Germinal center (tissue), 1 donor: Measurements from ENCODE around the gene STAB1.

ENCODE experiments used
- DNase-seq: peaks from one replicate; pipeline ENCODE4 v3.0.0; 2012; ENCODE audit warnings: mixed read lengths, low spot score

The STAB1 gene

DNA sequence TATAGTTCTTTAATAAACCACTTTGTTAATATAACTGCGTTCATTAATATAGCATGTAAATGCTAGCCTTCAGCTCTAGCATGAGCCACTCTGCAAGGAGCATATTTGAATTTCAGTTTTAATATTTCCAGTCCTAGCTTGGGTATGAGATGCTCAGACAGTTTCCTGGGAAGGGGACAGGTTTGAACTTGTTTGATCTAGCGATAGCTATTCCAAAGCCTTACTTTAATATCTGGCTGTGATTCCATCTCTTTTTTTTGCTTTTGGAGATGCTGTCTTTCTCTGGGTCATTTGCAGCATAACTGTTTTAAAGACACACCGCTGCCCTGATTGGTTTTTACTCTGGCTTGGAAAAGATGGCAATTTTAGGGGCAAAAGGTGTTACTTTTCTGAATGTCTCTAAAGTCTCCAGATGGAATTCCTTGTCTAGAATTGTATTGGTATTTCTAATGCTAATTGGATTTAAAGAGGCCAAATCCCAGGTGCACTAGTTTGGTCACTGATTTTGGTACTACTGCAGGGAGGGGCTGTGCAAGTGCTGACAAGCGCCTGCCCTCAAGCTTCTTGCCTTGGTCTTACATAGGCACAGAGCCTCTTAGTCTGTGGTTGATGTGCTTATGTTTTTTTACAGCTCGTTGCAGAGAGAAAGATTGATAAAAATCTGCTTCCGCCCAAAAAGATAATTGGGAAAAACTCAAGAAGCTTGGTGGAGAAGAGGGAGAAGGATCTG is 36.9 kb upstream of the STAB1 start:
- no peak for DNase-seq

DNA sequence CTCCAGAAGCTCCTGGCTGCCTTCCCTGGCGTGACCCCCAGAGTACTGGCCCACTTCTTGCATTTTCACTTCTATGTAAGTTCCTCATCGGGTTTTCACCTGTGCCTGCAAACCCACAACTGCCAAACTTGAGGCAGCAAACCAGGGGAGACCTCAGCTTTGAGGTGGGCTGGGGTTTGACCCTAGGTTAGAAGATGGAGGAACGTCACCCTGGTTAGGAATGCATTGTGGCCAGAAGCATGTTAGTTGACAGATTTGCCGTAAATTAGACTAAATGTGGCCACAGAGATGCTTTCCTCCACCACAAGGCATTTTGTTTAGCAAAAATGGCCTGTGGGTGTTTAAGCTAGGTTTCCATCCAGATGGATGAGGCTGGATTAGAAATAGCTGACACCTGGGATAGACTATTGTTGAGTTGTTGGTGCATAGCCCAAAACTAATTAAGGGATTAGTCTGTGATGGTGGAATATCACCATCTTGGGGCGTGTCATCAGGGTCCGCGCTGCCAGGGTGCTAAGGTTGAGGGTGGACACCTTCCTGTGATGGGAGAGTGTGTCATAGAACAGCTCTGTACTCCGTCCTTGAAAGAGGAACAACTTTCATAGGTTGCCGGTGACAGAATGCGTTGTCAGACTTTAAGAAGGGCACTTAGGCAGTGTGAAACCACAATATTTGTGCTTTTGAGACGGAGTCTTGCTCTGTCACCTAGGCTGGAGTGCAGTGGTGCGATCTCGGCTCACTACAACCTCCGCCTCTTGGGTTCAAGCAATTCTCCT is 36.2 kb upstream of the STAB1 start:
- no peak for DNase-seq

DNA sequence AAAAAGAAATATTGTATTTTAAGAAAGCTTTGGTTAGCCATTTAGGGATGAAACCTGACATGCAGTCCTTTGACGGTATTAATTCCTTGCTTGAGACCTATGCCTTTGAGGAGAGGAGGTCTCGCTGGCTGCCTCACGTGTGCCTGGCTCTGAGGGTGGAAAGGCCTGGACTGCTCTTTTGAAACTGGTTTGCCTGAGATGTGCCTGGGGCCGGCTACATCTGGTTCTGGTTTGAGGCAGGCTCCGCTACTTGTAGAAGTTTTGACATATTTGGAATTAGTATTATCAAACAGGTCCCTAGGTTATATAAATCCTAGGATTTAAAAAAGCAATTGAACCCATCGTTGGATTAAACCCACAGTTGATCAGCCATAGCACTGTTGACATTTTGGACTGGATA is 33.3 kb upstream of the STAB1 start:
- no peak for DNase-seq

DNA sequence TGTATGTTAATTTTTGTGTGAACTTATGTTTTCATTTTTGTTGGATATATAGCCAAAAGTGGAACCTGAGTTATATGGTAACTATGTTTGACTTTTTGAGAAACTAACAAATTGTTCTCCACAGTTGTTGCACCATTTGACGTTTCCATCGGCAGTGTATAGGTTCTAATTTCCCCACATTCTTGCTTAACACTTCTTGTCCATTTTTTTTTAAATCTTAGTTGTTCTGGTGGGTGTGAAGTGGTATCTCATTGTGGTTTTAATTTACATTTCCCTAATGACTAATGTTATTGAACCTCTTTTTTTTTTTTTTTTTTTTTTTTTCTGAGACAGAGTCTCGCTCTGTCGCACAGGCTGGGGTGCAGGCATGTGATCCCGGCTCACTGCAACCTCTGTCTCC is 31.7 kb upstream of the STAB1 start:
- no peak for DNase-seq

DNA sequence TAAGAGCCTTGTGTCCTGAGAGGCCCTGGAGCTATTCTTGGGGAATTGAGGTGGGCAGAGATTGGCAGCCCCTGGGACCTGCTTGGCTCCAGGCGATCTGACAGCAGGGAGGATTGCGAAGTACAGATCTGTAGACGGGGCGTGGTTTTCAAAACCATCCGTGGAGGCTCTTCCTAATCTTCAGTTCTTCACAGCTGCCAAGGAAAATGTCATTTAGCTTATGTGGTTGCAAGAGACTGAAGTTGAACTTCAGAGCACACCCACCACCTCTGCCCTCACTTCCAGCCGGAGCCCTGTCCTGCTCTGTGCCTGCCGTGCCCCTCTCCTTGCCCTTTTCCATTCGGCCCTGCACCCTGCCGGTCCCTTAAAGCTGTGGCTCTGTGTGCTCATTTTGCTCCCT is 26.8 kb upstream of the STAB1 start:
- no peak for DNase-seq

DNA sequence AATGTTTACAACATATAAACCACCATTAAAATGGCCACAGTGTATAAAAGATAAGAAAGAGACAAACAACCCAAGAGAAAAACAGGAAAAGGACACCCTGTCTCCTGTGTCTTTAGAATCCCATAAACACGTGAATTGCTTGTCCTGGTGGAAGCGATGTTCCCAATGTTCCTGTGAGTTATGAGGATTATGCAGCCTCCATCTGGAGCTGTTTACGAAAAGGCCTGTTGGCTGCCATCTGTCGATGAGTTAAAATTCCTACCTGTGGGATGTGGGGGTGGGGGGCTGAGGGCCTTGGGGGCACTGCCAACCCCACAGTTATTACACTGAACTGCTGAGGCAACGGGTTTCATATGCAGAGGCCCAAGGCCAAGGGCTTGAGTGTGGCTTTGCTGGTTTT is 26.1 kb upstream of the STAB1 start:
- no peak for DNase-seq

DNA sequence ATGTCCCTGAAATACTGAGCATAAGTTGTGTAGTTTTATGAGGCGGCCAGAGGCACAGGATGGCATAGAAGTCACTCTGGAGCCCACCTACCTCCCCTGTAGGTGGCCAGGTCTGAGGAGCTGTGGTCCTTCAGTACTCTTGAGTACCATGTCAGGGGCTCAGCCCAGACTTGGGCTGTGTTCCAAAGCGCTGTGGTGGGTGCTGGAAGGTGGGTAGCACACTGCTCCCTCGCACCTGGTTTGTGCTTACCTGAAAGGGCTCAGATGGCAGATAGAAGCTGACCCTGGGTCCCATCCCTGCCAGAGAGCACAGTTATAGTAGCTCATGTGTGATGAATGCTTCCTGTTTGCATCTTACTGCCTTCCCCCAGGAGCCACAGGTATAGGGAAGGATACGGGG is 24.2 kb upstream of the STAB1 start:
- DNase-seq: no peak

DNA sequence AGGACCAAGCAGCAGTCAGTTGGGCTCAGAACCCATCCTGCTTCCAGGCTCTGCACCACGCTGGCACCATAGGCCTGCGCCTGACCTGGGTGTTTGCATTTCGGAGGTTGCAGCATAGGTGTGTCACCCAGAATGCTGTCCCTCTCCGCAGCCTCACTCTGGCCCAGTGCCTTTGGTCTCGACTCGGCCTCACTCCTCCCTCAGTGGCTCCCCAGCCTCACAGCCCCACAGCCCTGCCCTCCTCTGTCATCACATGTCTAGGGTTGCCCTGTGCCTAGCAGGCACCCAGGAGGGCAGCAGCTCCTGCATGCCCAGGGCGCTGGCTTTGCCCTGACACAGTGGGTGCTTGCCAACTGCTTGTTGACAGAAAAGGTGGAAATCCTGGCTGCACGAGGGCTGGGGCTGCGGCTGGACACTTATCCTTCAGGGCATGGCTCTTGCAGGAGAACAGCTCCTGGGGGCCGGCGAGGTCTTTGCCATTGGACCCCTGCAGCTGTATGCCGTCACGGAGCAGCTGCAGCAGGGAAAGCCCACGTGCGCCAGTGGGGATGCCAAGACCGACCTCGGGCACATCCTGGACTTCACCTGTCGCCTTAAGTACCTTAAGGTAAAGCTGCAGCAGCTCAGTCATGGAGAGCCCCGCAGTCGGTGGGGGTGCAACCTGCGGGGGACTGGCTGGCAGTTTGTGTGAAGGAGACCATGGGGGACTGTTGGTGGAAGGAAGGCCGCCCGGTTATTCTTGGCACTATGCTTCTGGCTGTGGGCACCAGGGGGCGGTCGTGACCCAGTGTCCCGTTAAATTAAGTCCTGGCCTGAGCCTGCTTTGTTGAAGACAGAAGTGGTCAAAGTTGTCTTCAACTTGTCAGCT is 23.5 kb upstream of the STAB1 start:
- no peak for DNase-seq

DNA sequence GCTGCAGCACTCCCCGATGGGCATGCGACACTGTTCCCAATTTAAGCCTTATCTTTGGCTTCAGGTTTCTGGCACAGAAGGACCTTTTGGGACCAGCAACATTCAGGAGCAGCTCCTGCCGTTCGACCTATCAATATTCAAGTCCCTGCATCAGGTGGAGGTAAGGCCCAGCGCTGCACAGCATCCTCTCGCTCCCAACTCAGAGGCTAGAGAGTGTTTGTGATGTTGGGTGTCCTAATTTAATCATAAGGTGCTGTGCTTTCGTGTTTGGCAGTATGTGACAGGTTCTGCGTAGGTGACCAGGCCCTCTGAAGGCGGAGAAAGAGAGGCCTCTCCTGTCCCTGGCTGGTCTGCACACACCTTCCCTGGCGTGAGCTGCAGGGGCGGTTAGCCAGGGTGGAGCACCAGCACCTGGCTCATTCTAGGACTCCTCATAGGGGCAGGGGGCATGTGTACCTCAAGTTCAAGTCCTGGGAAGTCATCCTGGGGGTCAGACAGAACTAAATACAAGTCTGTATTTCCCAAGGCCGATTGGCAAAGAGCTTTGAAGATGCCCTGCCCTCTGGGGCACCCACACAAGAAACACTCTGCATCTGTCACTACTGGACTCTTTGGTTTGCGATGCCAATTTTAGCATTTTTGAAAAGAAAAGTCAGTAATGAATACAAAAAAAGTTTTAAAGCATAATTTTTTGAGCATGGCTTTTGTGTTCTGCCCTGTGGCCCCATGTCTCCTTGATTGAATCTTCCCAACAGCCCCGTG is 22.7 kb upstream of the STAB1 start:
- DNase-seq: no peak

DNA sequence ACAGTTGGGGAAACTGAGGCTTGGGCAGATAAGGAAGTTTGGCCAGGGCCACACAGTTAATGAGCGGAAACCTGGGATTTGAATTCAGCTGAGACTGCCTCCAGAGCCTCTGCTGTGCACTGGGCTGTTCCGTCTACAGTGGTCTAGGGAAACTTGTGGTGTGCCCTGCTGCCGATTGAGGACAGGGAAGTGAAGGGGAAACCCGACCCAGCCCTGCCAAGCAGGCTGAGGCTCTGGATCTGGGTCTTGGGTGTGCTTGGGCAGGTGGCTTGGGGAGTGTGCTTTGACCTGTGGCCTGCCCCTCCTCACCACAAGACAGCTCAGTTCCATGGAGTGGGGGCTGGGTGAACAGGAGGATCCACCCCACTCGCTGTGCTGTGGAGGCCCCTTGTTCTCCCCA is 22.1 kb upstream of the STAB1 start:
- DNase-seq: no peak

DNA sequence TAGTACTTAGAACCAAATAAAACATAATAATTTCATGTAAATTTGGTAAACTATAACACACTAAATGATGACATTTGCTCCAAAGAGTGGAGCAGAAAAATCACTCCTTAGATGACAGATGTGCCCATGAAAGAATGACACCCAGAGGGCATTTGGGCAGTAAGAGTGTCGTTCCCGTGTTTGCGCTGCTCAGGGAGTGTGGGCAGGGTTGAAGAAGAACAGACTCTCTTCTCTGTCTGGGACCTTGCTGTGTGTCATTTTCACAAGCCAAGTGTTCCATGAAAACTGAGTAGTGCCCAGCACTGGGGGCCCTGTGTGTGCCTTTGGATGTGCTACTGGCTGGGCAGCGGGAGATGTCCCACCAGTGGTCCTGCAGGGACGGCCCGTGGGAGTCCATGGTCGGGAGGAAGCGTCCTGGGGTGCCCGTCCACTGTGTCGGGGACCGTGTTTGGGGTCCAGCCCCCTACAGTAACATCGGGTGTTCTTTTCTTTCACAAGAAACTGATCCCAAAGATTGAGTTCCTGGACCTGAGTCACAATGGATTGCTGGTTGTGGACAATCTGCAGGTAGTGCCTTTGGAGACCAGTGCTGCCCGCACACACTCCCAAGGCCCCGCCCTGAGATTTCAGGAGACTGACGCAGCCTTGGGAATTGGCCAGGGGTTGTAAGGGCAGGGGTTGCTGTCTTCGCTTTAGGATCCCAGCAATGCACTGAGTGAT is 17.9 kb upstream of the STAB1 start:
- DNase-seq: no peak

DNA sequence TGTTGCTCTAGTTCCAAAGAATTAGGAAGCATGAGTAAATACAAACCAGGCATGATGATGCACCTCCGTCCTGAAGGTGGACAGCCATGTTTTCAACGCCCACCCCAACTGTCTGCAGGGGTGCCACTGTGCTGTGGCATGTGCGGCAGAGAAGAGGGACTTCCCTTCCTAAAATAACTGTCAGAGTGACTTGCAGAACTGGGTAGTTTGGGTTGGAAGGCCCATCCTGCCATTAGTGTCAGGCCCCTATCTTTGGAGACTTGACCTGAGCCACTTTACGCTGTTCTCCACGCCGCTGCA is 17.4 kb upstream of the STAB1 start:
- no peak for DNase-seq

DNA sequence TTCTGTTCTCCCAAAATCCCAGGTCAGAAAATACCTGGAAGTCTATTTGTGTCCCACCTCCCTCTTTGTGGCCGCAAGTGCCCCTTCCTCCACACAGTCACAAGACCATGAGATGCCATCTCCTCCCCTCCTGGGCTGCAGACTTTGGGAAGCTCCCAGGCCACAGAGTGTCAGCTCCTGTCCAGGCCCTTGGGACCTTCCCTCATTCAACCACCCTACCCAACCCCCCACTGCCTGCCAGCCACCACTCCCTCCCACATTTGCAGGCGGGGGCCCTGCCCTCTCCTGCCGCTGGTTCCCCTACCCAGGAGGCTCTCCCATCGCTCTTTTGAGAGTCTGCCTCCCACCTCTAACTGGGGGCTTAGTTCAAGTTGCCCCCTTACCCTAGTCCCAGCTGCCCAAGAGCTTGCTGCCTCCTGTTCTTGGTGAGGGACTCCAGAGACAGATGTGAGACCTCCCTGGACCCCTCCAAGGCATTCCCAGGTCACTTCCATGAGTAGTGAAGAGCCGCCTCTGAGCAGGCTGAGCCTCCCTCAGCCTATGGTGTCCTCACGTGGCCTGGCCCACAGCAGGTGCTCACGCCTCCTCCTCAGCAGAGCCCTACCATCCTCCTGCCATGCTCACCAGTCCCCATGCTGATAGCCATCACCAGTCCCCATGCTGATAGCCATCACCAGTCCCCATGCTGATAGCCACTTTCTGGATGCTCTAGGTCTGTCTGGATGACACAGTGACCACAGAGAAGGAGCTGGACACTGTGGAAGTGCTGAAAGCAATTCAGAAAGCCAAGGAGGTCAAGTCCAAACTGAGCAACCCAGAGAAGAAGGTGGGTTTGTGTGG is 15.9 kb upstream of the STAB1 start:
- no peak for DNase-seq

DNA sequence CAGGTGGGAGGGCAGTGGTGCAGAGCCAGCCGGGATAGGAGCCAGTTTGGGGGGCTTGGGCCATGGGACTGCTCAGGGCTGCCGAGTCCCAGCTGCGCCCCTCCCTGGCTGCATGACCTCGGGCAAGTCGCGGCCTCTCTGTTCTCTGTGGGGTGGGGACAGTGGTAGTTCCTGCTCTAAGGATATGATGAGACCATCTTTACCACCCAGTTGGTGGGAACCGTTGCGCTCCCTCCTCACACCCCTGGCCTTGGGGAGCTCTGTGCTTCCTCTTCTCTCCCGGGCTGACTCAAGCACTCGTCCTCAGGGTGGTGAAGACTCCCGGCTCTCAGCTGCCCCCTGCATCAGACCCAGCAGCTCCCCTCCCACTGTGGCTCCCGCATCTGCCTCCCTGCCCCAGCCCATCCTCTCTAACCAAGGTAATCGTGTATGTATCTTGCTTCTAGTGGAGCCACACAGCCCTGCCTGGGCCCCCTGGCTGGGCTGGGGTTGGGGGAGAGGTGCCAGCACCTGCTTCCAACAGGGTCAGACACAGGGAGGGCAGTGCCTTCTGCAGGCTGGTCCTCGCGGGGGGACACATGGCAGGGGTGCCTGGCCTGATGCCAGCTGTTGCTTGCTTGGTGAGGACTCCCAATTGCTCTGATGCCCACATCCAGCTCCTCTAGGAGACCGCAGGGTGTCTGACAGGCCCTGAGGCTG is 15.1 kb upstream of the STAB1 start:
- DNase-seq: no peak

DNA sequence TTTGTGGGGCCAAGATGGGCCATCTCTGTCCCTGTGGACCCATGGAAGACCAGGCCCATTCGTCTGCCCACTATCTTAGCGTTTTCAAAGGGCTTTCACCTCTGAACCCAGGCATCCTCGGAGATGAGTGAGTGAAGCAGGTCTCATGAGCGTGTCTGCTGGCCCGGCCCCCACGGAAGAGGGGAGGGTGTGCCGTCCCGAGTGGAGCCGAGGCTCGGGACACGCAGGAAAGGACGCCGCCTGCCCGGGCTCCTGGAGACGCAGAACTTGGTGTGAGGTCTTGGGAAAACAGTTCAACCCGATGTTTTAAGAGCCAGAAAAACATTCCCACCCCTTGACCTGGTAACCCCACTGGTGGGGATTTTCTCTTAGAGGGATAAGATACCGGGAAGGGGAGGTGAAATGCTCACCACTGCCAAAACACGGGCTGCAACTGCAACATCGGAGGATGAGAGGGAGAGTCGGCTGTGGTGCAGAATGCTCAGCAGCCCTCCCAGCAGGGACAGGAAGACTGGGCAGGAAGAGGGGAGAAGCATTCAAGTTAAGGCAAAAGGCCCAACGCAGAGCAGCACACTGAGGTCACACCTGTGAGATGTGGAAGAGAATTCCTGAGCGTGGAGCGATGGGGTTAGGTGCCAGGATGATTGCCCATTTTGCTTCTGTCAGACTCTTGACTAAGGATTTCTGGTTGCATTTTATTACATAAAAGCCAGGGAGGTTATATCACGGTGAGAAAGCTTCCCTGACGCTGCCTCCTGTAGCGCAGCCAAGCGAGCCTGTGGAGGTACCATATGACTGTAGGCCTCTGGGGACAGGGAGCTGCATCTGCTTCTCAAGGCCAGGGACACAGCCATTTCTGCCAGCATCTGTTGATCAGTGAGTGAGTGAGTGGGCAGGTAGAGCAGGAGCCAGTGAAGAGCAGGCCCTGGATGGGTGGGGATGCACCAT is 14.1 kb upstream of the STAB1 start:
- no peak for DNase-seq

DNA sequence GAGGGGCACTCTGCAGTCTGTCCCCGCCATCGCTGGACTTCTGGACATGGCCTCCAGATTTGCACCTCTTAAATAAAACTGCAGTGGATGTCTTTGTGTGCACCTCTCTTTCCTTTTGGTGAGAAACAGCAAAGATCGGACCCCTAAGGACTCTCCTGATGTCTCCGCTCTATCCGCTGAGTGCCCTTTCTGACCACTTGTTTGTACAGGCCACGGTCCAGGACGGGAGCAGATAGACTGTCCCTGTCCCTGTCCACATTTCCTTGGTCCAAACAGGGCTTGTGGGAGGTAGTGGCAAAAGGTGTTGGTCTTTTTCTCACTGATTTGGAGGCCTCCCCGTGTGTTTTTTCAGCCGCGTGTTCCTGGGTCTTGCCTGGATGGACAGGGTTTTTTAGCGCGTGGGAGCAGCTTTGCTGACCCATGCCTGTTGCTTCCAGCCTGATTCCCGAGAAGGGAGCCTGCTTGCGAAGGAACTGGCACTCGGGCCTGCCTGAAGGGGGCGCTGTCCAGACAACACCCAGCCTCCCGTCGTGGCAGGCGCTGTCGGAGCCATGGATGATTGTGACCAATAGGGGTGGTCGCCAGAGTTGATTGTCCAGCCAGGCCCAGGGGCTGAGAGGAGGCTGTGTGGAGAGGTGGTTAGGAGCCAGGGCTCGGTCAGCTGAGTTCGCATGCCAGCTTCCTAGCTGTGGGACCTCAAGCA is 13.2 kb upstream of the STAB1 start:
- no peak for DNase-seq

DNA sequence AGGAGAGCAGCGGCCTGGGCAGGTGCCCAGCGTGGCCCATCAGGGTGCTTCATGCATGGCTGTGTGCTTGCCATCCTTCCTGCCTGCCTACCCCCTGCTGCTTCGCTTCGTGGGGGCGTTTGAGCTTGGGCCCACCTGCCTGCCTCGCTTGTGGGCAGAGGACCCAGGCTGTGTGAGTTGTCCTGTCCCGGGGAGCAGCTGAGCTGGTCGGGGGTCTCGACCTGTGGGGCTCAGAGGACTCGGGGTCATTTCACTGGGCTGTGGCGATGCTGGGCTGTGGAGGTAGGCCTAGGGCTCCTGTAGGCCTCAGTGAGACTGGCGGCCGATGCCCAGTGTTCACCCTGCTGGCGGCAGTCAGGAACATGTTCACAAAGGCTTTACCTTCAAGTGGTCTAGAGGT is 12.1 kb upstream of the STAB1 start:
- DNase-seq: no peak
